Spinal cord (tissue), 10 donors: ENCODE measurements around the gene ZHX3. TPM values are rescaled to one million over a fixed set of nuclear protein-coding genes. Genes with fewer than 3 reads are reported as not detected.

ENCODE experiments used
- DNase-seq, 6 donors: peaks; one replicate each; pipeline versions ENCODE4 v3.0.0 to v3.0.0-alpha.2; 2013 to 2015; ENCODE audit warnings: low spot score in 6 of 6, low read depth in 4 of 6
- H3K27ac ChIP-seq: one replicate; pipeline ENCODE4 v1.5.1; 2013; ENCODE audit warnings: low read depth, low read length, control low read depth
- H3K27me3 ChIP-seq: one replicate; pipeline ENCODE4 v1.6.1; 2013; ENCODE audit warnings: low read length; ENCODE audit not compliant: control insufficient read depth, insufficient read depth
- H3K36me3 ChIP-seq: one replicate; pipeline ENCODE4 v1.6.1; 2013; ENCODE audit warnings: low read length; ENCODE audit not compliant: control insufficient read depth, insufficient read depth
- H3K4me1 ChIP-seq: one replicate; pipeline ENCODE4 v1.6.1; 2013; ENCODE audit warnings: low read length; ENCODE audit not compliant: control insufficient read depth, insufficient read depth
- H3K4me3 ChIP-seq: one replicate; pipeline ENCODE4 v1.5.1; 2013; ENCODE audit warnings: low read depth, low read length, control low read depth
- H3K9me3 ChIP-seq: one replicate; pipeline ENCODE4 v1.6.1; 2013; ENCODE audit warnings: low read length; ENCODE audit not compliant: control insufficient read depth, insufficient read depth
- WGBS: methylation state at CpG from one replicate; pipeline ENCODE4 v1.1.5; 2013; ENCODE audit warnings: missing lambda C conversion rate; ENCODE audit not compliant: insufficient coverage; 5-methylcytosine and 5-hydroxymethylcytosine counted together
- polyA plus RNA-seq, 2 donors: library from polyadenylated mRNA; unstranded; fragments of 120-200 nt; gene quantifications; one replicate each; pipeline ENCODE4 v1.2.1, GENCODE V29; 2013; ENCODE audit not compliant: insufficient read length in 2 of 2
- total RNA-seq, 2 donors: library from RNA; depleted of rRNA in 1 of 2; stranded (reverse); fragments of 120-200 nt in 1 of 2; fragments of >200 nt in 1 of 2; gene quantifications; one replicate each; pipeline versions ENCODE4 v1.2.3 to v1.2.4, GENCODE V29; 2013 to 2014
- donor health status: healthy.

The ZHX3 gene
- total and polyA plus RNA-seq, 4 donors, result 28.5 to 36.3 (median 31.0) TPM

- Histone ChIP-seq H3K36me3 (peaks cover 100% of the 10 kb centered on the region), H3K27ac (no peak overlapping the region), H3K27me3 (no peaks in the 10 kb centered on the region), H3K4me3 (no peak overlapping the region), H3K9me3 (no peaks in the 10 kb centered on the region), H3K4me1 (peaks cover 15% of the 10 kb centered on the region)
- 96% methylated on average over 27 of the region's 27 CpGs for WGBS
- no peak for DNase-seq
These were observed 151.1 kb downstream of the ZHX3 start for GRCh38 chr20:41166201-41167117.

DNA sequence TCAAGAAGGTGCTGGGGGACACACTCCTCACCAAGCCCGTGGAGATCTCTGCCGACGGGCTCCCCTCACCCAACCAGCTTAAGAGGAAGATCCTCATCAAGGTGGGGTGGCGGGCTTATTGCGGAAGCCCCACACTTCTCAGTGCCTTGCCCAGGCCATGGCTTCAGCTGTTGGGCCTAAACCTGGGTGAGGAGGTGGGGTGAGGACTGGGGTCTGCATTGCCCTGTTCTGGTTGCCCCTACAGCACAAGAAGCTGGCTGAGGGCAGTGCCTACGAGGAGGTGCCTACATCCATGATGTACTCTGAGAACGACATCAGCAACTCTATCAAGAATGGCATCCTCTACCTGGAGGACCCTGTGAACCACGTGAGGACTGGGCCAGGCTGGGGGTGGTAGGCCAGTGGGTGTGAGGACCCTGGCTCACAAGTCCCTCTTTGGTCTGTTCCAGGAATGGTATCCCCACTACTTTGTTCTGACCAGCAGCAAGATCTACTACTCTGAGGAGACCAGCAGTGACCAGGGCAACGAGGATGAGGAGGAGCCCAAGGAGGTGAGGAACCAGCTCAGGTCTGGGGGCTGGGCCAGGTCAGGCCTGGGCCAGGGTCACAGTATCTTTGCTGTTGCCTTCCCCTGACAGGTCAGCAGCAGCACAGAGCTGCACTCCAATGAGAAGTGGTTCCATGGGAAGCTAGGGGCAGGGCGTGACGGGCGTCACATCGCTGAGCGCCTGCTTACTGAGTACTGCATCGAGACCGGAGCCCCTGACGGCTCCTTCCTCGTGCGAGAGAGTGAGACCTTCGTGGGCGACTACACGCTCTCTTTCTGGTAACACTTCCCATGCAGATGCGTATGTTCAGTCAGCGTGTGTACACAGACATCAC, 152.3 kb downstream of the ZHX3 start:
- Histone ChIP-seq H3K27ac (no peak overlapping the region), H3K36me3 (peaks cover 92% of the 10 kb centered on the region), H3K4me3 (no peak overlapping the region), H3K27me3 (no peaks in the 10 kb centered on the region), H3K4me1 (peaks cover 18% of the 10 kb centered on the region), H3K9me3 (no peaks in the 10 kb centered on the region)
- WGBS, result 91% methylated on average over 23 of the region's 24 CpGs
- no peak for DNase-seq

DNA sequence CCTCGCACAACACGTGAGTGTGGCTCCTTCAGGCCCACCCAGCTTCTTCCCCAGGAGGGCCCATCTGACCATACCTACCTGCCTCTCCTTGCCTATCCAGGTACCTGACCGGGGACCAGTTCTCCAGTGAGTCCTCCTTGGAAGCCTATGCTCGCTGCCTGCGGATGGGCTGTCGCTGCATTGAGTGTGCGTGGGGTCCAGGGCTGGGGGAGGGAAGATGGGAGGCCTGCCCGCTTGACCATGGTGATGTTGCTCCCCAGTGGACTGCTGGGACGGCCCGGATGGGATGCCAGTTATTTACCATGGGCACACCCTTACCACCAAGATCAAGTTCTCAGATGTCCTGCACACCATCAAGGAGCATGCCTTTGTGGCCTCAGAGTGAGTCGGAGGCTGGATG, 153.7 kb downstream of the ZHX3 start:
- H3K36me3 ChIP-seq, result peaks cover 88% of the 10 kb centered on the region
- no peak overlapping the region for H3K27ac ChIP-seq
- peaks cover 18% of the 10 kb centered on the region for H3K4me1 ChIP-seq
- WGBS, result 96% methylated on average over 10 of the region's 11 CpGs
- DNase-seq, result no peak
- no peaks in the 10 kb centered on the region for H3K27me3 ChIP-seq
- no peaks in the 10 kb centered on the region for H3K9me3 ChIP-seq
- no peak overlapping the region for H3K4me3 ChIP-seq

GRCh38 chr20:41162396-41162795, 155.1 kb downstream of the ZHX3 start:
- H3K4me1 ChIP-seq, result peaks cover 27% of the 10 kb centered on the region
- H3K36me3 ChIP-seq, result peaks cover 77% of the 10 kb centered on the region
- no peak for DNase-seq
- no peak overlapping the region for H3K4me3 ChIP-seq
- no peaks in the 10 kb centered on the region for H3K27me3 ChIP-seq
- 93% methylated on average over 11 of the region's 11 CpGs for WGBS
- H3K27ac ChIP-seq, result no peak overlapping the region
- no peaks in the 10 kb centered on the region for H3K9me3 ChIP-seq

DNA sequence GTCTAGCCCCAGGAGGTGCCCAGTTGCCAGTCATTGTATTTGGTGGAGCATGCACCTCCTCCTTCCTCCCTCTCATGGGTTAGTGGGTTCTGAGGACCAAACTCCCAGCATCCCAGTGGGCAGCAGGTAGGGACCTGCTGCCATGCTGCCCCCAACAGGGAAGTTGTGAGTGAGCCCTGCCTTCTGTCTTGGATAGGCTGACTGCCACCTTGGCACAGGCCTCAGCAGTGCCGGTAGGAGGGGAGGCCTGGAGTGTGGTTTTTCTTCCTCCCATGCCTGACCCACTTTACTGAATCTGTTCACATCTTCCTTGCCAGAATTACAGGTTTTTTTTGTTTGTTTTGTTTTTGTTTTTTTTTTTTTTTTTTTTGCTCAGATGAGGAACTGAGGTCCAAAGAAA, 155.6 kb downstream of the ZHX3 start:
- DNase-seq, result peak in 1 of 6 donors; percentile 37
- Histone ChIP-seq H3K9me3 (no peaks in the 10 kb centered on the region), H3K27ac (no peak overlapping the region), H3K27me3 (no peaks in the 10 kb centered on the region), H3K36me3 (peaks cover 72% of the 10 kb centered on the region), H3K4me3 (no peak overlapping the region), H3K4me1 (peaks cover 27% of the 10 kb centered on the region)
- WGBS, result no CpG with 5 or more reads among the region's 1 CpG

DNA sequence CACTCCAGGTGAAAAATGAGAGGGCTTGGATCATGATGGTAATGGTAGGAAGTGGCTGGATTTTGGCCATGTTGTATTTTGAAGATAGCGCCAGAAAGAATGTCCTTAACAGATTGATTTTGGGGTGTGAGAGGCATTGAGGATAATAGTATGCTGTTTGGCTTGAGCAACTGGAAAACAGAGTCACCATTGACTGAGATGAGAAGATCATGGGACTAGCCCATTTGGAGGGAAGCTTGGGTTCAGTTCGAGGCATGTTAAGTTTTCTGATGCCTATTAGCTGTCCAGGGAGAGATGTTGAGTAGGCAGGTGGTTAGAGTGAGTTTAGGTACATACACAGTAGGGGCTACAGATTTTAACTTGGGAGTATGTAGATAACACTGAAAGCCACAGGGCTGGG, 156.8 kb downstream of the ZHX3 start:
- Histone ChIP-seq H3K4me3 (no peak overlapping the region), H3K27ac (no peak overlapping the region), H3K27me3 (no peaks in the 10 kb centered on the region), H3K4me1 (peaks cover 33% of the 10 kb centered on the region), H3K9me3 (no peaks in the 10 kb centered on the region), H3K36me3 (peaks cover 64% of the 10 kb centered on the region)
- DNase-seq, result no peak
- 79% methylated on average over 2 of the region's 2 CpGs for WGBS

GRCh38 chr20:41159547-41159946, 158.0 kb downstream of the ZHX3 start:
- H3K27me3 ChIP-seq, result no peaks in the 10 kb centered on the region
- no peak overlapping the region for H3K27ac ChIP-seq
- H3K4me1 ChIP-seq, result peaks cover 43% of the 10 kb centered on the region
- H3K4me3 ChIP-seq, result no peak overlapping the region
- H3K36me3 ChIP-seq, result peaks cover 61% of the 10 kb centered on the region
- H3K9me3 ChIP-seq, result no peaks in the 10 kb centered on the region
- 94% methylated on average over 10 of the region's 10 CpGs for WGBS
- no peak for DNase-seq

DNA sequence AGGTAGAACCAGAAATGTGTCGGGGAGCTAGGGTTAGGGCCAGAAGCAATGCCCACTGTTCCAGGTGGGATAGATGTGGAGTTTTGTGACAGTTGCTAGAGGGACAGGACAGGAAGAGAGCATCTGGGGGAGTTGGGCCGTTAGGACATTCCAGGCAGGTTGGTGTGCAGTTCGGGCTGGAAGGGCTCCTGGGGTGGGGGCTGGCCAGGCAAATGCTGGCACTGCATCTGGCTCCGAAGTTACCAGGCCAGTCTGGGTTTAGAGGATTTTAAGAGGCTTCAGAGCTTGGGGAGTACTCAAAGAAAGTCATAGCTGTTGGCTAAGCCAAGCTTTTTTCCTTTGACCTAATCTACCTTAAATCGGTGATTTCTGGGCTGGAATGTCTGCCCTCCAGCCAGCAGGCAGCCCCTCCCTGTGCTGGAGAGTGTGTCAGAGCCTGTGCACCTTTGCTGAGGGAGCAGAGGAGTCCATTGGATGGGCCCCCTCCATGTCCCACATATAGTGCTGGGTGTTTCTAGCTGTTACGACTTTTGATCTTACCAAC, 159.4 kb downstream of the ZHX3 start:
- WGBS, result 83% methylated on average over 5 of the region's 6 CpGs
- DNase-seq, result no peak
- no peak overlapping the region for H3K27ac ChIP-seq

DNA sequence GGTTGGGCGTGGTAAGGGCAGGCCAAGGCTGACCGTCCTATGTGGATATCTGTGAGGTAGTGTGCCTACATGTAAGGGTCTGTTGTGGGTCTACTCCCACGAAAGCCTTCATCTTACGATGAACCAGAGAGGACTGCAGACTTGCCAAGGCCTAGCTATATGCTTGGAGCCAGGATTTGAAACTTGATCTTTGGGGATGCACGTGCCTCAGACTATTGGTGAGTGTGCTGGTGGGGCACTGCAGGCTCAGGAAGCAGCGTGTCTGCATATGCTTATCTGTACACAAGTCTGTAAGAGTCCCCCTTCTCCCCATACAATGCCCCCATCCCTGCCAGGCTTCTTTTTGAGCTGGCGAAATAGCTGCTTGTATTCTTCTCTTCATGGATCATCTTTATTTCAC, 162.3 kb downstream of the ZHX3 start:
- no peaks in the 10 kb centered on the region for H3K9me3 ChIP-seq
- H3K27me3 ChIP-seq, result no peaks in the 10 kb centered on the region
- 80% methylated on average over 6 of the region's 7 CpGs for WGBS
- no peak overlapping the region for H3K27ac ChIP-seq
- H3K4me1 ChIP-seq, result peaks cover 47% of the 10 kb centered on the region
- H3K36me3 ChIP-seq, result peaks cover 42% of the 10 kb centered on the region
- no peak for DNase-seq
- H3K4me3 ChIP-seq, result no peak overlapping the region

More for the DNA sequence above, 159.4 kb downstream of the ZHX3 start:
- Histone ChIP-seq H3K9me3 (no peaks in the 10 kb centered on the region), H3K27me3 (no peaks in the 10 kb centered on the region), H3K4me3 (no peak overlapping the region), H3K36me3 (peaks cover 55% of the 10 kb centered on the region), H3K4me1 (peaks cover 49% of the 10 kb centered on the region)
